Ishikawa (cell line): Measurements from ENCODE around the gene MYO9B.

Experiments
- CEBPB ChIP-seq: IDR thresholded peaks from 2 replicates; pipeline ENCODE4 v1.6.1; 2012
- CREB1 ChIP-seq: IDR thresholded peaks from 2 replicates; pipeline ENCODE4 v1.6.1; 2012; ENCODE audit warnings: low read depth
- EGR1 ChIP-seq: IDR thresholded peaks from 2 replicates; pipeline ENCODE4 v1.6.1; 2012
- EP300 ChIP-seq: IDR thresholded peaks from 2 replicates; pipeline ENCODE4 v1.6.1; 2012; ENCODE audit warnings: borderline replicate concordance
- FOXM1 ChIP-seq: IDR thresholded peaks from 2 replicates; pipeline ENCODE4 v1.6.1; 2012; ENCODE audit warnings: low read depth, borderline replicate concordance
- NFIC ChIP-seq: IDR thresholded peaks from 2 replicates; pipeline ENCODE4 v1.6.1; 2012
- RAD21 ChIP-seq: IDR thresholded peaks from 2 replicates; pipeline ENCODE4 v1.6.1; 2012; ENCODE audit warnings: low read depth
- TAF1 ChIP-seq: IDR thresholded peaks from 2 replicates; pipeline ENCODE4 v1.6.1; 2012; ENCODE audit warnings: low read depth, mild to moderate bottlenecking
- TCF12 ChIP-seq: IDR thresholded peaks from 2 replicates; pipeline ENCODE4 v1.6.1; 2012; ENCODE audit warnings: low read depth
- TEAD4 ChIP-seq: IDR thresholded peaks from 2 replicates; pipeline ENCODE4 v1.6.1; 2012
- YY1 ChIP-seq: IDR thresholded peaks from 2 replicates; pipeline ENCODE4 v1.6.1; 2012; ENCODE audit warnings: low read depth
- ZBTB7A ChIP-seq: IDR thresholded peaks from 2 replicates; pipeline ENCODE4 v1.6.1; 2012; ENCODE audit warnings: low read depth
- TF ChIP-seq, protein P1 (sequence below): IDR thresholded peaks from 2 replicates; pipeline ENCODE4 v1.6.1; 2012; ENCODE audit warnings: low read depth, mild to moderate bottlenecking
- TF ChIP-seq, protein P2 (sequence below): IDR thresholded peaks from 2 replicates; pipeline ENCODE4 v1.6.1; 2012
- TF ChIP-seq, protein P3 (sequence below): IDR thresholded peaks from 2 replicates; pipeline ENCODE4 v1.6.1; 2012

The MYO9B gene

DNA sequence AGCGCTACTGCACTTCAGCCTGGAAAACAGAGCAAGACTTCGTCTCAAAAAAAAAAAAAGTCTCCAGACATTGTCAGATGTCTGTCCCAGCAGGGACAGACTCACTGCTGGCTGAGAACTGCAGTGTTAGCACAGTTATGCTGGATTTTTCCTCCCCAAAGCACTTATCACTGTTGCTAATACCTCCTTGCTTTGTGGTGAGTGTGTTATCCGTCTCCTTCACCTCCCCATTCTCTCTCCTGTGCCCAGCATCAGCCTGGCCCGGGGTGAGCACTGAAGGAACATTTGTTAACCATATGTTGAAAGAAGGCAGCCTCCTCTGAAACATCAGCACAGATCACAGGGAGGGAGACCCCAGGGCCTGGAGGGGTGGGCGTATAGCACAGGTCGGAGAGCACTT lies 11.3 kb downstream of the MYO9B start:
- TF ChIP-seq CREB1, result no peak
- no peak for TF ChIP-seq EGR1
- no peak for TF ChIP-seq ZBTB7A

DNA sequence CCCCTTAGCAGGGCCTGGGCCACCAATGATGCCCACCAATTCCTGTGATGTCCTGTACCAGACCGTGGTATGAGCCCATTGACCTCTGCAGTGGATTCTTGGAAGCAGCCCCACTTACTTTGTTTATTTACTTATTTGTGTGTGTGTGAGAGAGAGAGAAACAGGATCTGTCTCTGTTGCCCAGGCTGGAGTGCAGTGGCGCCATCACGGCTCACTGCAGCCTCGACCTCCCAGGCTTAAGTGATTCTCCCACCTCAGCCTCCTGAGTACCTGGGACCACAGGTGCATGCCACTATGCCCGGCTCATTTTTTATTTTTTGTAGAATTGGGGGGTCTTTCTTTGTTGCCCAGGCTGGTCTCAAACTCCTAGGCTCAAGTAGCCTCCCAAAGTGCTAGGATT lies 13.0 kb downstream of the MYO9B start:
- TF ChIP-seq RAD21 (no peak), ZBTB7A (no peak), FOXM1 (no peak), CEBPB (no peak), YY1 (no peak), EP300 (no peak), CREB1 (no peak), TCF12 (no peak), TAF1 (no peak)
- TF ChIP-seq, protein P1, sequence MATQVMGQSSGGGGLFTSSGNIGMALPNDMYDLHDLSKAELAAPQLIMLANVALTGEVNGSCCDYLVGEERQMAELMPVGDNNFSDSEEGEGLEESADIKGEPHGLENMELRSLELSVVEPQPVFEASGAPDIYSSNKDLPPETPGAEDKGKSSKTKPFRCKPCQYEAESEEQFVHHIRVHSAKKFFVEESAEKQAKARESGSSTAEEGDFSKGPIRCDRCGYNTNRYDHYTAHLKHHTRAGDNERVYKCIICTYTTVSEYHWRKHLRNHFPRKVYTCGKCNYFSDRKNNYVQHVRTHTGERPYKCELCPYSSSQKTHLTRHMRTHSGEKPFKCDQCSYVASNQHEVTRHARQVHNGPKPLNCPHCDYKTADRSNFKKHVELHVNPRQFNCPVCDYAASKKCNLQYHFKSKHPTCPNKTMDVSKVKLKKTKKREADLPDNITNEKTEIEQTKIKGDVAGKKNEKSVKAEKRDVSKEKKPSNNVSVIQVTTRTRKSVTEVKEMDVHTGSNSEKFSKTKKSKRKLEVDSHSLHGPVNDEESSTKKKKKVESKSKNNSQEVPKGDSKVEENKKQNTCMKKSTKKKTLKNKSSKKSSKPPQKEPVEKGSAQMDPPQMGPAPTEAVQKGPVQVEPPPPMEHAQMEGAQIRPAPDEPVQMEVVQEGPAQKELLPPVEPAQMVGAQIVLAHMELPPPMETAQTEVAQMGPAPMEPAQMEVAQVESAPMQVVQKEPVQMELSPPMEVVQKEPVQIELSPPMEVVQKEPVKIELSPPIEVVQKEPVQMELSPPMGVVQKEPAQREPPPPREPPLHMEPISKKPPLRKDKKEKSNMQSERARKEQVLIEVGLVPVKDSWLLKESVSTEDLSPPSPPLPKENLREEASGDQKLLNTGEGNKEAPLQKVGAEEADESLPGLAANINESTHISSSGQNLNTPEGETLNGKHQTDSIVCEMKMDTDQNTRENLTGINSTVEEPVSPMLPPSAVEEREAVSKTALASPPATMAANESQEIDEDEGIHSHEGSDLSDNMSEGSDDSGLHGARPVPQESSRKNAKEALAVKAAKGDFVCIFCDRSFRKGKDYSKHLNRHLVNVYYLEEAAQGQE, result no peak
- TF ChIP-seq, protein P2, sequence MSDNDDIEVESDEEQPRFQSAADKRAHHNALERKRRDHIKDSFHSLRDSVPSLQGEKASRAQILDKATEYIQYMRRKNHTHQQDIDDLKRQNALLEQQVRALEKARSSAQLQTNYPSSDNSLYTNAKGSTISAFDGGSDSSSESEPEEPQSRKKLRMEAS, result no peak
- TF ChIP-seq, protein P3, sequence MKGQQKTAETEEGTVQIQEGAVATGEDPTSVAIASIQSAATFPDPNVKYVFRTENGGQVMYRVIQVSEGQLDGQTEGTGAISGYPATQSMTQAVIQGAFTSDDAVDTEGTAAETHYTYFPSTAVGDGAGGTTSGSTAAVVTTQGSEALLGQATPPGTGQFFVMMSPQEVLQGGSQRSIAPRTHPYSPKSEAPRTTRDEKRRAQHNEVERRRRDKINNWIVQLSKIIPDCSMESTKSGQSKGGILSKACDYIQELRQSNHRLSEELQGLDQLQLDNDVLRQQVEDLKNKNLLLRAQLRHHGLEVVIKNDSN, result no peak

DNA sequence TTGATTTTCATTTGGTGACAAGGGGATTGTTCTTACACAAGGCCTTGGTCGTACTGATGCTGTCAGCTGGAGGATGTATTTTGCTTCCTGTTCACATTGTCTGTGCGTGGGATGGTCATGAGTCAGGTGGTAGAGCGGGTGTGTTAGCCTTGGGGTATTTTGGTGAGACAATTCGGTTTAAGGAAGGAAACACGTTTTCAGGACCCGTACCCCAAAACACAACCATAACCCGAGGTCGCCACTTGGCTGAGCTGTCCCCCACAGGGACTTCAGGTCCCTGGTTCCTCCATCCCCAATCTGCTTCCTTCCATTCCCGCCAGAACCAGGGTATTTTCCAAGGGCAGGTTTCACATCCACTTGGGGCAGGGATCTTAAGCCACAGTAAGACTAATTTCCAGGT lies 15.0 kb downstream of the MYO9B start:
- TF ChIP-seq FOXM1 (no peak), NFIC (no peak)

DNA sequence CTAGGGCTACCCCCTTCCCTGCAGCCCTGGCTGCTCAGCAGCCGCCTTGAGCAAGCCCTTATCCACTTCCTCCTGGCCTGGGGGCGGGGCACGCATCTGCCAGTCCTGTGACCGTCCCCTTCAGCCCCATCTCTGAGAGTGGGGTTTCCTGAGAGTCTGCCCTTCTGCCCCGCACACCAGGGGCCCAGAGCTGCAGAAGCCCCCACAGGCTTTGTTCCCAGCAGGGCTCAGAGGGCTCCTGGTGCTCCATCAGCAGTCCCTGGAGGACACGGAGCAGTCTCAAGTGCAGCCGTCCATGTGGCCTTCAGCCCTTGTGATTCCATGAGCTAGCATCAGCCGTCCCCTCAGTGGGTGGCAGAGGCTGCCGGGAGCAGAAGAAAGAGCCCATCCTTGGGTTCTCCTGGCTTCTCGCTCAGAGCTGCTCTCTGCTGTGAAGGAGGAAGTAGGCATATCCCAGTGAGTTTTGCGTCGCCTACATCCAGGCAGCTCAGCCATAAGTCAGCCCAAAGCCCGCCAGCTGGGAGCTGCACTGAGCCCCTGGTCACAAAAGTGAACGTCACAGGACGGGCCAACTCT lies 16.3 kb downstream of the MYO9B start:
- no peak for TF ChIP-seq TAF1
- TF ChIP-seq, protein P2, result no peak
- TF ChIP-seq YY1, result no peak
- no peak for TF ChIP-seq CEBPB
- TF ChIP-seq FOXM1, result no peak
- TF ChIP-seq ZBTB7A, result no peak
- TF ChIP-seq TEAD4, result no peak
- TF ChIP-seq EGR1, result no peak
- TF ChIP-seq, protein P1, result no peak
- no peak for TF ChIP-seq EP300
- no peak for TF ChIP-seq RAD21
- no peak for TF ChIP-seq NFIC
- TF ChIP-seq, protein P3, result no peak
- no peak for TF ChIP-seq CREB1
- no peak for TF ChIP-seq TCF12

DNA sequence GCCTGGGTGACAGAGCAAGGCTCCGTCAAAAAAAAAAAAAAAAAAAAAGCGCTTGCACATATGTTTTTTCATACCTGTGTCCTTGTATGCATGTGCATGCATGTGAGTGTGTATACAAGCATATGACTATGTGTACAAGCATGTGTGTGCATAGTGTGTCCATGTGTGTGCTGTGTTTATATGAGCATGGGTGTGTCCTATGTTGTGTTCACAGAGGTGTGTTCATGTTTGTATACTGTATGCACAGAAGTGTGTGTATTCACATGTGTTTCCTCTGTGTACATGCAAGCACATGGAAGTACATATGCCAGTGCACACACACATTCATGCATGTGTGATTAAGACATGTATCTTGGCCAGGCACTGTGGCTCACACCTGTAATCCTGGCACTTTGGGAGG lies 17.1 kb downstream of the MYO9B start:
- TF ChIP-seq, protein P1, result no peak
- no peak for TF ChIP-seq RAD21
- TF ChIP-seq FOXM1, result no peak
- no peak for TF ChIP-seq CEBPB
- TF ChIP-seq EGR1, result no peak
- TF ChIP-seq TCF12, result no peak
